RPMI8226 (cell line): Measurements from ENCODE around the gene AKNAD1.

ENCODE experiments used
- DNase-seq: peaks from one replicate; pipeline ENCODE4 v3.0.0-alpha.2; 2015

AKNAD1 gene

GRCh38 chr1:108780937-108781574, 75.8 kb downstream of the AKNAD1 start:
- no peak for DNase-seq

DNA sequence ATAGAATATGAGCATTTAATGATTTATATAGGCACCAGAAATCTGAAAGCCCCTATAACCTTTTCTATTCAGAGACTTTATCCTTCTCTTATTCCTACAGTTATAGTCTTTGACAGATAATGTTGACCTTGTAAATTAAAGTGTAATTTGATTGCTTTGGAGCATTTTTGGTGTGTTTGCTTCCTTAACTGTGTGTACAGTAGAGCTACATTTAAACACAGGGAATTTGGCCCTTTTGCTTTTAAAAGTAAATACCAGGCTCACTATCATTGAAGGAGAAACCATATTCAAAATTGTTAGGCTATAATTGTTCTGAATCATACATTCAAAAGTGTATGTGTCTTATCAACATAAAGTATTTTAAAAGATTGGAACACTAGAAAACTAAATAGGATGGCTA, 77.4 kb downstream of the AKNAD1 start:
- no peak for DNase-seq

DNA sequence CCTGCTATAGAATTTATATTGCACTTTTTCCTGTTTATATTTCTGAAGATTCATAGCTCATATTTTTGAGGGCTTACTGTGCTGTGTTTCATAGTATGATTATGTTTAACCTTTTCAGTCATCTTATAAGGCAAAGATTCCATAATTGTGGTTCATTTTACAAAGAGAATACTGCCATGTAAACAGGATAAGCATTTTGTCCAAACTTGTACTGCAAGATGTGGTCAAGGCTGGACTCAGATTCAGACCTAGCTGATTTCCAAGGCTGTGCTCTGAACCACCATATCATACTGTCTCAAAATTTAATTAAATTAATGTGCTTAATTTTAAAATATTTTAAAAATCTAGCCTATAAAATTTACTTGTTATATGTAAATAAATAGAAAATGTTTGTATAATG, 79.1 kb downstream of the AKNAD1 start:
- no peak for DNase-seq

DNA sequence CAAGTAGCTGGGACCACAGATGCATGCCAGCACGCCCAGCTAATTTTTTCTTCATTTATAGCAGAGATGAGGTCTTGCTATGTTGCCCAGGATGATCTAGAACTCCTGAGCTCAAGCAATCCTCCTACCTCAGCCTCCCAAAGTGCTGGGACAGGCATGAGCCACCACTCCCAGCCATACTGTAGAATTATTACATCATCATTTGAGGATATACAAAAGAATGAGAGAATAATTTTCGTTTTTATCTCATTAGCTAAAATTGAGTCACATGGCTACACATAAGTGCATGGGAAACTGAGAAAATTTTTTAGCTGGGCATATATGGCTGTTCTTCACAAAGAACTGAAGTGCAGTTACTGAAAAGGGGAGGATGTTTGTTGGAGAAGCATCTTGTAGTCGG, 89.2 kb downstream of the AKNAD1 start:
- no peak for DNase-seq

DNA sequence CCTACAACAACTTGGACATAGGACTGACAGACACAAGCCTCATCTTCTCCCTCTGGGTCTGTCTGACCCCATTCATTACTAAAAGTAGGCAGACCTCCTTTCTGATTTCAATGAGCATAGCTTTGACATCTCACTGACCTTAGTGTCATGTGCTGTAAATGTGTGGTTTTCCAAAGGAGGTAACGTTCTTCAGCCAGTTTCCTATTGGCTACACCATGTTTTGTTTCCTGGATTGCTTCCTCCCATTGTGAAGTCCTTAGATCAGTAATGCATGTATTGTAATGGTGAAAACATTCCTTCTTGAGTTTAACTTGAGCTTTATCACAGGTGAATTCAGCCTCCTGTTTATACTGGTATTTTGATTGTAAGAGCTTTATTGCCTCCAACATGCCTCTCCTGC, 89.8 kb downstream of the AKNAD1 start:
- no peak for DNase-seq
